NCI-H526 (cell line): ENCODE measurements around the gene ZBTB20.

Source experiments
- DNase-seq, 2 experiments: peaks; one replicate each; lab custom pipeline; 2025; lab: John Stamatoyannopoulos, UW

ZBTB20 gene

GRCh38 chr3:114481113-114481512, 666.0 kb downstream of the ZBTB20 start:
- no peak for DNase-seq

GRCh38 chr3:114480442-114480841, 666.6 kb downstream of the ZBTB20 start:
- no peak for DNase-seq

GRCh38 chr3:114478801-114479200, 668.3 kb downstream of the ZBTB20 start:
- no peak for DNase-seq

- DNase-seq: no peak
Observed at GRCh38 chr3:114476511-114476910, 670.6 kb downstream of the ZBTB20 start.

DNA sequence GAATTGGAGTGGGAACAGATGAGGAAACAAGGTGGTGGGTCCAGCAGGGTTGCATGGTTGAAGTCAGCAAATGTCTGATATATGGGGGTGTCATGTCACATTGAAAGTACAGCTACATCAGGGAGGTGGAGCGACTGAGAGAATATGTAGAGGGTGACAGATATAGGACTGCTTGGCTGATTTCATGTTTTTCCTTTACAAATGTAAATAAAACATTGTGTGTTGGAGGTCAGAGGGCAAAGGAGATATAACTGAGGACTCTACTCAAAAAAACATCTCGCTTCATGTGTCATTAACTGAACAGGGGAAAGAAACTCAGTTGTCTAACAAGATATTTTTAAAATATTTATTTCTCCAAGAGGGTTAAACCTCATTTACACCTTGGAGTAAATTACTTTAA, 675.6 kb downstream of the ZBTB20 start:
- no peak for DNase-seq

DNA sequence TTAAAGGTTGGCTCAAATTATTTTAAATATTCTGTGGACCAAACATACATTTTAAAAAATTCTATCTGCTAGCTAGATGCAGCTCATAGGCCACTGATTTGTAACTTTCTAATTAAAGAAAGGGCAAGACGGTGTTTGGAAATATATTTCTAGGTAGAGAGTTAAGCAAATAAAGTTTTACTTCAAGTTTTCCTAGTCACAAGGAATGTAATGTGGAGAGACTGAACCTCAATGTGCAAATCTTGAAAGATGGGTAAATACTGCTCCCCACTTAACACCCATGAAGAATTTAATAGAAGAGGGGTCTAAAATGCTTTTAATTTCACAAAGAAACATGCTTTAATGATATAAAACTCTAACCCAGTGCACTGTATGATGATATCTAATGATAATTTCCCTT, 678.0 kb downstream of the ZBTB20 start:
- no peak for DNase-seq

GRCh38 chr3:114466816-114467215, 680.3 kb downstream of the ZBTB20 start:
- DNase-seq: no peak

DNA sequence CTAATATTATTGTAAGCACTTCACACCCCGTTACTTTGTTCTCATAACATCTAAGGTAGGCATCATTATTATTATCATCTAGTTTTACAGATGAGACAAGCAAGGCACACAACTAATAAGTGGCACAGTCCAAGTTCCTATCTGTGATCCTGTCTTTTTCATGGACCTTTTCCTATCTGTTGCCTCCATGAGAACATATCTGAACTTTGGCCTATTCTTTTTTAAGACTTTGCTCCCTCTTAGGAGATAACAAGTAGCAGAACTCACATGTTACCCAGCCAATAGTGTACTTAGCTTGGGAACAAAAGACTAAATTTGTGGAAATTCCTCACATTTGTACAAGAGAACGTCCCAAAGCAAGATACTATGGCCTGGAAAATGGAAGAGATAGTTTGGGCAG, 680.8 kb downstream of the ZBTB20 start:
- no peak for DNase-seq

DNA sequence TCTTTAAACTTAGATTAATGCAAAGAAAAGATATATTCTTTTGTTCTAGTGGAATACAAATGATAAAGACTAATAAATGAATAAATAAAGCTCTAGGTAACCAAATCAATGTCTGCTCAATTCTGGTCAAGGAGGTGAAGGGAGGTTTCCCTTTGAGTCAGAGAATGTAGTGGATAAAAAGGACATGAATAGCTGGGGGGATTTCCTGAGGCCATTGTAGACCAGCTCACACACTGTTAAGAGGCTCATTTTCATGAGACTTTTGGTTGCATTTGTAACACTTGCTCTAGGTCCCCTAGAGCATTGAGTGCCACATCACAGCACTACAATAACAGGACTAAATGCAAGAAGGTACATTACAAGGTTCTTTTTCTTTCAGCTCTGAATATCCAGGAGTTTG, 682.5 kb downstream of the ZBTB20 start:
- DNase-seq: no peak

DNA sequence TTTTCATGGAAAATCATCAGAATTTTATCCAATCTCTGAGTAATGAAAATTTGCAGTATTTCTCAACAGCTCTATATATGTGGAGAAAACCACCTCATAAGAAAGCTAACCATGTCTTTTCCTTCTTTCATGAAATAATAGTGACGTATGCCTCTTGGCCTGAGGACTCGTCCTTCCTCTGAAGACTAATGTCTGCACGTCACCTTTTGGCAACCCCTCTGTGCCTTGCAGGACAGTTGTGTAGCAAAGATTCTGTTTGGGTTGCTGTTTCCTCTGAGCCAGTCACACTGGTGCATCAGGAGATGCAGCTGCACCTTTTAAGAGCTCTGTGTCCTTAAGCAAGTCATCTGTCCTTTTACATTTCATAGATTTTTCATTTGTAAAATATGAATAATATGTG, 684.3 kb downstream of the ZBTB20 start:
- DNase-seq: no peak

DNA sequence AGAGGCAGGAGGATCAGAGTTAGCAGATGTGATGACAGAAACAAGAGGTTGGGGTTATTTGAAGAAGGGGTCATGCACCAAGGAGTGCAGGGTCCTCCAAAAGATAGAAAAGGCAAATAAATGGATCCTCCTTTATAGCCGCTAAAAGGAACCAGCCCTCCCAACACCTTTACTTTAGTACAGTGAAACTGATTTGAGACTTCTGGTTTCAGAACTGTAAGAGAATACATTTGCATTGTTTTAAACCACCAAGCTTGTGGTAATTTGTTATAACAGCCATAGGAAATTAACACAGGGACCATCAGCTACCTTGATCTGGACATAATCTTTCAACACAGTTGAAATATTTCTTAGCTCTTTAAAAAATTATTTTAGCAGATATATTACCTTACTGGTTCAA, 686.6 kb downstream of the ZBTB20 start:
- DNase-seq: no peak

GRCh38 chr3:114456742-114457141, 690.3 kb downstream of the ZBTB20 start:
- DNase-seq: no peak

DNA sequence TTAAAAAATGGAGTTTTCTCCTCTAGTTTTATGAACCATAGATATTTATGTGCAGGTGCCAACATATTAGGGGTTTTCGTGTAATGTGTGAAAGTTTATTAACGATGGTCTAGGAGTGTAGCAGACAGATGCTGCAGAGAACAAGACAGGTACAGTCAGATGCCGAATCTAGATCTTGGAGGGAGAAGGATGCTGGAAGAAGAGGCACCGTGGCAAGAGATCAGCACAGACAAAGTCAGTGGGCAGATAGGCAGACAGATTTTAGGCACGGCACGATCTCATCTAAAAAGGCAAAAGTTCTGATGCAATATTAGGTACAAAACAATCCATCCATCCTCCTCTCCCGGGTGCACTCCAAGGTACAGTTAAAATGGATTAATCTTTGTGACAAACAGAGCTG, 691.7 kb downstream of the ZBTB20 start:
- no peak for DNase-seq

DNA sequence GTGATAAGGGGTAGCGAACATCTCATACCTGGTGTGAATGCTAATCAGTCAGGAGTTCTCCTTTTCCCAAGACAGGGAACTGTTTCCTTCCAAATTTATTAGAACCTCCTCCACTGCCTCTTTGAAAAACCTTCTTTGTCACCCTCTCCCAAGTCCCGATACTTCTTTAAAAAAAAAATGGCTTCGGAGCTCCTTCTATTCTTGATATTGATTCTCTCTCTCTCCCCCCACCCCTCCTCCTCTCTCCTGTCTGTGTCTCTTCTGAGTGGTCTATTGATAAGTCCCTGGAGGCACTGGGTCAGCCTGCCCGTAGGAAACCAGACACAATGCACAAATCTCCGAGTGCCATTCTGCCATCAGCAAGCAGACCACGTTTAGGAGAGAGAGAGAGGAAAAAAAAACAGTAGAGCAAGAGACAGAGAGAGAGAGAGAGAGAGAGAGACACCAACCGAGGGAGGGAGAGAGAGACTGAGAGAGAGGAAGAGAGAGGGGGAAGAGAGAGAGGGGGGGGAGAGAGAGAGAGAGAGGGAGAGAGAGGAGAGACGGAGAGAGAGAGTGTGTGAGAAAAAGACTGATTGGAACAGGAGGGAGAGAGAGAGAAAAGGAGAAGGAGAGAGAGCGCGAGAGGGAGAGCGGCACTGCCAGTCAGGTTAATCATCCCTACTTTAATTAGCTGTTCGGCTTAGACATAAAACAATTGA, 692.4 kb downstream of the ZBTB20 start:
- DNase-seq: peak; percentile 75 to 77

- DNase-seq: no peak
Observed at GRCh38 chr3:114453361-114453780, 693.7 kb downstream of the ZBTB20 start.

DNA sequence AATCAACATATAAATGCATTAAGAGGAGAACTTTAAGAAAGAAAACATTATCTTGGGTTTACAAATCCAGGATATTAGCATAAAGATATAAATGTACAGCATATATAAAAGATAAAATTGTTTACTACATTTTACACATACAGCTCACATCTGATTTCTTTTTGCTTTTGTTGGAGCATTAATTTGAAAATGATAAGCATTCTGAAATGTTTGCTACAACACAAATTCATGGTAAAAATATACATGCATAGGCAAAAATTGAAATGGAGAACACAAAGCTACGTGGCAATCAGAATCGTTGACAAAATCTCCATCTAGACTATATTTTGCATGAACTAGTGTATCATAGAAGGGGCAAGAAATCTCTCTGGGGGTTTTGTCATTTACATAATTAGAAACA, 694.2 kb downstream of the ZBTB20 start:
- DNase-seq: peak in 1 of 2 experiments; percentile 31

DNA sequence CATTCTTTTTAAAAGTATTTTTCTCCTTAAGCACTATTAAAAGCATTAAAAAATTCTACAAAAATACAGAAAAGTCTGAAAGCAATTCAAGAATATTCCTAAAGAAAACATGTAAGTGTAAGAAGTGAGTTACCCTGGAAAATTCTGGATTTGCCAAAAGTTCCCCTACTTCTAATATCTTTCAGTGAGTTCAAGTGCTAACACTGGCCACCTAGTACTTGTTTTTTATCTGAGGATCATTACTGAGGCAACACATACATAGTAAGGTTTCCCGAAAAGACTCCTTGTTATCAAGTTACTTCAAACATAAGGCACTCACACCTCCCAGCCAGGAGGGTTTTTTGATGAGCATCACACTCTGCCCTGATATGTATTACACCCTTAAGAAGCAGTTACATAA, 694.8 kb downstream of the ZBTB20 start:
- DNase-seq: peak in 1 of 2 experiments; percentile 33

- DNase-seq: peak; percentile 77 to 81
Observed at GRCh38 chr3:114451561-114452018, 695.5 kb downstream of the ZBTB20 start.

GRCh38 chr3:114451051-114451451, 696.0 kb downstream of the ZBTB20 start:
- peak; percentile 64 to 71 for DNase-seq

- DNase-seq: peak; percentile 84 to 93
Observed at GRCh38 chr3:114450008-114450596, 697.0 kb downstream of the ZBTB20 start.

DNA sequence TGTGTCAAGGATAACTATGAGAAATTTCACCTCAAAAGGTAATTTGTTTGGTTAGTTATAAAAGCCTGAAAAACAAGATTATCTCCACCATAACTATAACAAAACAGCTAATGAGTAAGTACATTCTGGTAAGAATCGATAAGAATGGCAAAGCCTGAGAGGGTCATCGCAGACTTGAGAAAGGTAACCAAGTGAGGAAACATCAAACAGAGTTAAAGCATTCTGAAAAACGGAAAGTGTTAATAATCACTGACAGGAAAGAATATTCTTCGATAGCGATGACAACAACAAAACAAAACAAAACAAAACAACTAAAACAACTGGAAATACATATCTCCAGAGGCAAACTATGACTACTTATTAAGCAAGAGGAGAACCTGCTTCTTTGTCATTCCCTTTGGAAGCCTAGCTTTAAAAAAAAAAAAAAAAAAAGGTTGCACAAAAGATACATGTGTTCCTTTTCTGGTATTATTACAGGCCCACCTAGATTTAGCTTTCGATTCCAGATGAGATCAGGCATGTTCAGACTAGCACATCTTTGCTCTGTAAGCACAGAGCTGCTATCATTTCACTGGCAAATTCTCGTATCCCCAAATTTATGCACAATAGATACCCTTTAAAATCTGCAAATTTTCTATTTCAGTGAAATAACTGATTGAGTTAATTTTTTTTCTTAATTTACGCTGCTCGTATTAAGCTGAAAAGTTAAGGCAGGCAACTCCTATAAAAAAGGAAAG, 697.6 kb downstream of the ZBTB20 start:
- peak; percentile 71 to 81 for DNase-seq

GRCh38 chr3:114447950-114448479, 699.1 kb downstream of the ZBTB20 start:
- DNase-seq: peak in 1 of 2 experiments; percentile 29

GRCh38 chr3:114447545-114447944, 699.5 kb downstream of the ZBTB20 start:
- peak in 1 of 2 experiments; percentile 53 for DNase-seq
